ENCODE measurements around the gene FZR1.
"Not testable (repeated sequence)": the region's sequence is repeated elsewhere in the genome, so short reads cannot be mapped to it uniquely, and the experiment has no call there.

FZR1 gene

GRCh38 chr19:3576696-3577443 lies 70.8 kb downstream of the FZR1 start:
- no peak for DNase-seq

- no peak for DNase-seq
Observed at GRCh38 chr19:3577723-3578344, 71.7 kb downstream of the FZR1 start.

- DNase-seq, result no peak
Observed at GRCh38 chr19:3578390-3578789, 72.3 kb downstream of the FZR1 start.

GRCh38 chr19:3580156-3580934 lies 74.2 kb downstream of the FZR1 start:
- no peak for DNase-seq

DNA sequence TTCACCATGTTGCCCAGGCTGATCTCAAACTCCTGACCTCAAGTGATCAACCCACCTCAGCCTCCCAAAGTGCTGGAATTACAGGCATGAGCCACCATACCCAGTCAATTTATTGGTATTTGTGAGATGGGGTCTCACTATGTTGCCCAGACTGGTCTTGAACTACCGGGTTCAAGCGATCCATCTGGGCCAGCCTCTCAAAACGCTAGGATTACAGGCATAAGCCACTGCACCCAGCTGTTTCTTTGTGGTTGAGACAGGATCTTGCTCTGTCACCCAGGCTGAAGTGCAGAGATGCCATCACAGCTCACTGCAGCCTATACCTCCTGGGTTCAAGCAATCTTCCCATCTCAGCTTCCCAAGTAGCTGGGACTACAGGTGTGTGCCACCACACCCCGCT lies 75.7 kb downstream of the FZR1 start:
- not testable (repeated sequence) for DNase-seq

- not testable (repeated sequence) for DNase-seq
Observed at GRCh38 chr19:3584036-3584802, 78.1 kb downstream of the FZR1 start.

GRCh38 chr19:3585301-3586126 lies 79.4 kb downstream of the FZR1 start, which contains the start of gene GIPC3:
Gene GIPC3 (plus strand): TSS chr19:3585478. CDS start chr19:3585598, 120 bp downstream.
- no peak for DNase-seq

GRCh38 chr19:3586127-3586626 lies 80.1 kb downstream of the FZR1 start:
- DNase-seq, result no peak

DNA sequence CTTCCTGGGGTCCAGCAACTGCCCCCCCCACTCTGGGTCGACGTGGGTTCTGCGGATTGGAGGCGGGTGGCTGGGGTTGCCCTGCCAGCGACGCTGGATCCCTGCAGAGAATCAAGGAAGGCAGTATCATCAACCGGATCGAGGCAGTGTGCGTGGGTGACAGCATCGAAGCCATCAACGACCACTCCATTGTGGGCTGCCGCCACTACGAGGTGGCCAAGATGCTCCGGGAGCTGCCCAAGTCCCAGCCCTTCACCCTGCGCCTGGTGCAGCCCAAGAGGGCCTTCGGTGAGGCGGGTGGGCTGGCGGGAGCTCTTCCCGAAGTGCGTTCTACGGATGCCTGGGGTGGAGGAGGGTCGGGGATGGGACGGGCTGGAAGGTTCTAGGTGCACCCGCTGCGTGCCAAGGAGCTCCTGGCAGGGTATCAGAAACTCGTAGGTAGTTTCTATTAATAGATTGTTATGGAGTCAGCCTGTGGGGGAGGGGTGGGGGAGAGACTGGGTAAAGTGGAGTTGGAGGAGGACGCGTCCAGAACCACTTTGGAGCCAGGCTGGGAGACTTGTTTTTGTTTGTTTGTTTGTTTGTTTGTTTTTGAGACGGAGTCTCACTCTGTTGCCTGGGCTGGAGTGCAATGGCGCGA lies 80.7 kb downstream of the FZR1 start:
- DNase-seq, result no peak
